Measurements from ENCODE around the gene TMEM98. TPM values are rescaled to one million over a fixed set of nuclear protein-coding genes. Genes with fewer than 3 reads are reported as not detected.

Gene TMEM98
- total and polyA plus RNA-seq, 11 donors = 5.7 to 35.8 (median 13.3) TPM

GRCh38 chr17:32936894-32937500, 9.0 kb downstream of the TMEM98 start:
- intact Hi-C loops (cut with DNase I) = loop anchor here in 1 of 10 donors (10.0 kb wide), 1 partner anchor 58 kb away; the partner anchor contains the start of gene SPACA3
- H3K36me3 ChIP-seq = peaks cover 0 to 33% (median 5%) of the 10 kb centered on the region in 9 donors
- DNase-seq (peak; percentile 44 to 74 (median 55)), ATAC-seq (peak in 3 of 4 donors; percentile 65 to 81 (median 71))
- WGBS, 4 donors = 21 to 44% (median 29%) methylated on average over 12 to 14 of the region's 14 CpGs
- H3K27me3 ChIP-seq = peaks cover 0 to 4% (median 0%) of the 10 kb centered on the region in 9 donors
- H3K4me3 ChIP-seq = no peak overlapping the region
- peaks cover 0 to 10% (median 1%) of the 10 kb centered on the region in 12 donors for H3K4me1 ChIP-seq
- peak; percentile 60 to 82 (median 72) for TF ChIP-seq CTCF (IDR thresholded peaks at IDR 0.05)
- no peak for TF ChIP-seq POLR2A (IDR thresholded peaks at IDR 0.05)
- H3K27ac ChIP-seq = no peak overlapping the region
- H3K9me3 ChIP-seq = peaks cover 0 to 5% (median 0%) of the 10 kb centered on the region in 12 donors

GRCh38 chr17:32940706-32941390, 12.9 kb downstream of the TMEM98 start:
- no peak for TF ChIP-seq POLR2A (IDR thresholded peaks at IDR 0.05)
- no peak overlapping the region for H3K27ac ChIP-seq
- no peak overlapping the region for H3K4me3 ChIP-seq
- WGBS, 4 donors = 72 to 89% (median 84%) methylated on average over 10 of the region's 10 CpGs
- H3K9me3 ChIP-seq = peaks cover 0 to 5% (median 0%) of the 10 kb centered on the region in 12 donors
- intact Hi-C loops (cut with DNase I) = no loop called here
- peaks cover 0 to 13% (median 5%) of the 10 kb centered on the region in 9 donors for H3K36me3 ChIP-seq
- no peak for ATAC-seq
- no peak for DNase-seq
- peaks cover 0 to 10% (median 3%) of the 10 kb centered on the region in 12 donors for H3K4me1 ChIP-seq
- peaks cover 0 to 4% (median 0%) of the 10 kb centered on the region in 9 donors for H3K27me3 ChIP-seq

- Histone ChIP-seq H3K9me3 (peaks cover 0 to 5% (median 0%) of the 10 kb centered on the region in 12 donors), H3K27ac (no peak overlapping the region), H3K27me3 (peaks cover 0 to 4% (median 0%) of the 10 kb centered on the region in 9 donors), H3K4me1 (peaks cover 0 to 7% (median 3%) of the 10 kb centered on the region in 12 donors), H3K36me3 (peaks cover 0 to 13% (median 5%) of the 10 kb centered on the region in 9 donors), H3K4me3 (no peak overlapping the region)
- no peak for TF ChIP-seq POLR2A (IDR thresholded peaks at IDR 0.05)
- peak in 2 of 12 donors; percentile 37 to 53 for TF ChIP-seq CTCF (IDR thresholded peaks at IDR 0.05)
- ATAC-seq (no peak), DNase-seq (no peak)
- WGBS, 4 donors = 90 to 95% (median 94%) methylated on average over 8 of the region's 8 CpGs
- intact Hi-C loops (cut with DNase I) = no loop called here
These were observed 13.6 kb downstream of the TMEM98 start for GRCh38 chr17:32941419-32942032.

GRCh38 chr17:32943206-32943605, 15.3 kb downstream of the TMEM98 start:
- Histone ChIP-seq H3K4me3 (no peak overlapping the region), H3K27ac (no peak overlapping the region), H3K9me3 (peaks cover 0 to 5% (median 0%) of the 10 kb centered on the region in 12 donors), H3K36me3 (peaks cover 0 to 13% (median 5%) of the 10 kb centered on the region in 9 donors), H3K27me3 (peaks cover 0 to 4% (median 0%) of the 10 kb centered on the region in 9 donors), H3K4me1 (peaks cover 0 to 3% (median 0%) of the 10 kb centered on the region in 12 donors)
- intact Hi-C loops (cut with DNase I) = no loop called here
- DNase-seq = no peak
- 51 to 72% (median 61%) methylated on average over 2 of the region's 2 CpGs for WGBS, 4 donors
- no peak for TF ChIP-seq POLR2A (IDR thresholded peaks at IDR 0.05)
- TF ChIP-seq CTCF (IDR thresholded peaks at IDR 0.05) = no peak
- no peak for ATAC-seq
